GM18498 (cell line): Measurements from ENCODE around the gene GNG7.
"Not testable (repeated sequence)": the region's sequence is repeated elsewhere in the genome, so short reads cannot be mapped to it uniquely, and the experiment has no call there.

Experiments
- ATAC-seq: cut with Tn5 transposase; IDR thresholded peaks from one replicate; pipeline ENCODE4 v1.9.1; 2021; ENCODE audit warnings: mild to moderate bottlenecking, moderate library complexity; ENCODE audit not compliant: unreplicated experiment

GNG7 gene

GRCh38 chr19:2678044-2678671 lies 24.3 kb downstream of the GNG7 start:
- ATAC-seq: peak; percentile 66

- ATAC-seq: no peak
Observed at GRCh38 chr19:2676823-2677222, 25.7 kb downstream of the GNG7 start.

- no peak for ATAC-seq
Observed at GRCh38 chr19:2675892-2676291, 26.6 kb downstream of the GNG7 start.

DNA sequence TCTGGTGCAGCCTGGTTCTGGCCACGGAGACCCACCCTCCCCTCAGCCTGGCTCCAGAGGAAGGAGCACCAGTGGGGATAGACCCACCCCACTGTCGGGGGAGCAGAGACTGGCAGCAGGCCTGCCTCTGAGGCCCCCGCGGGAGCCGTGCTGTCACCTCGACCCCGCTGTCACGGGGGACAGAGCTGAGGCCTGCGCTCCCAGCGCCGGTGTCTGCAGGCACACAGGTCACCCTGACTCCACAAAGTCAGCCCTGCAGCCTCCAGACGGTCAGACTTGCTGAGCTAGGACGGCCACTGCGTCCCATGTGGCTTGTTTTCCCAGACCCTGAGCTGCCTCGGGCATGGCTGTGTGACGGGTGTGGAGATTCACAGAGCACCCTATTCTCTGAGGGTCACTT lies 32.3 kb downstream of the GNG7 start:
- no peak for ATAC-seq

- no peak for ATAC-seq
Observed at GRCh38 chr19:2668175-2668763, 34.2 kb downstream of the GNG7 start.

DNA sequence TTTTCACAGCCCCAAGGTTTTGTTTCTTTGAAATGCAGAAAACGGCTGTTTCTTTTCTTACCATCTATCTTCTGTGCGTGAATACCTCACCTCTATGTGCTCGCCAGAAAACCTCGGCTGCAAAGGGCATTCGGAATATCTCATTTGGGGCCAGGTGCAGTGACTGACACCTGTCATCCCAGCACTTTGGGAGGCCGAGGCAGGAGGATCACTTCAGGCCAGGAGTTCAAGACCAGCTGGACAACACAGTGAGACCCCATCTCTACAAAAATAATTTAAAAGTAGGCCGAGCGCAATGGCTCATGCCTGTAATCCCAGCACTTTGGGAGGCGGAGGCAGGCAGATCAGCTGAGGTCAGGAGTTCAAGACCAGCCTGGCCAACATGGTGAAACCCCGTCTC lies 35.1 kb downstream of the GNG7 start:
- ATAC-seq: not testable (repeated sequence)

GRCh38 chr19:2666344-2666994 lies 36.0 kb downstream of the GNG7 start:
- ATAC-seq: no peak

DNA sequence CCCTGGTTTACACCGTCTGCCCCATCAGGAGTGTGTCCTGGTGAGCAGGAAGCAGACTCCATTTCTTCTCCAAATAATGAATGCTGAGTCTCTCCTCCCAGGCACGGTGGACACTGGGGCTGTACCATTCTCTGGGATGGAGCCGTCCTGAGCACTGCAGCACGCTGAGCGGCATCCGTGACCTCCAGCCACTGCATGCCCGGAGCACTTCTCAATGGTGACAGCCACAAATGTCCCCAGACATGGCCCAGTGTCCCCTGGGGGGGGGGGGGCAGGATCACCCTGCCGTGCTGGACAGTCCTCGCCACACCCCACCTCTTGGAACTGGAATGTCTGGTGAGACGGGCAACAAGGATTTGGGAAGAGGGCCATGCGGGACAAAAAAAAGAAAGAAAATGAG lies 37.4 kb downstream of the GNG7 start:
- no peak for ATAC-seq

GRCh38 chr19:2663920-2664571 lies 38.4 kb downstream of the GNG7 start:
- peak; percentile 88 for ATAC-seq

DNA sequence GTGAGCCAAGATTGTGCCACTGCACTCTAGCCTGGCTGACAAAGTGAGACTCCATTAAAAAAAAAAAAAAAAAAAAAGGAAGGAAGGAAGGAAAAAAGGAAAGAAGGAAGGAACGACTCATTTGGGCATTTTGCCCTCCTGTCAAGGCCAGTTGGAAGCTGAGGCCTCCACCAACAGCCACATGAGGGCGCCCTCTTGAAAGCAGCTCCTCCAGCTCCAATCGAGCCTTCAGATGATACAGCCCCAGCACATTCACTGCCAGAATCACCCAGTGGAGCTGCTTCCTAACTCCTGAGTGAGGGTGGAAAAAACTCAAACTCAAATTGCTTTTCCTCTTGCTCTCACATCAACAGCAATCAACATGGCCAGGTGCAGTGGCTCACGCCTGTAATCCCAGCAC lies 40.9 kb downstream of the GNG7 start:
- no peak for ATAC-seq

DNA sequence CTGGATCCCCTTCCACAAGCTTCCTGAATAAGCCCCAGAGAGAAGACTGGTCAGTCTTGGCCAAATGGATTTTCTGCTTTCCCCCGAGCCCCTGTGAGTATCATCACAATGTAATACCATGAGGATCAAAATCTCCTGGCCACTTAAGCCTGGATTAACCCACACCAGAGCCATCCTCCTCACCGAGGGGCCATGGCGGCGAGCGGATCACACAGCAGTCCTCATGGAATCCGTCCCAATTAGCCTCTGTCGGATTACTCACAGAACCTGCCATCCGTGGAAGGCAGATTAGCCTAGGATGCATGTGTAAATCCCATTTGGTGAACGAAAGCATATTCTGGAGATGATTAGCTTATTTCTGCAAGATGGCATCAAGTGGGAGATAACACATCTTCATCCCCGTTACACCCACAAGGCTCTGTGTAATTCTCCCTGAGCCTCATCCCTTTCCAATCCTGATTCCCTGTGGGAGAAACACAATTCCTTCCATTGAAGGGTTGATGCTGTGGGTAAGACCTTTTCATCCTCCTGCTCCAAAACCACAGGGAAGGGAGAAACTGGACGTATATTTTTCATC lies 42.5 kb downstream of the GNG7 start:
- ATAC-seq: no peak

- no peak for ATAC-seq
Observed at GRCh38 chr19:2656533-2656932, 46.0 kb downstream of the GNG7 start.

- no peak for ATAC-seq
Observed at GRCh38 chr19:2653710-2654707, 48.5 kb downstream of the GNG7 start.

- ATAC-seq: no peak
Observed at GRCh38 chr19:2653218-2653617, 49.3 kb downstream of the GNG7 start.

DNA sequence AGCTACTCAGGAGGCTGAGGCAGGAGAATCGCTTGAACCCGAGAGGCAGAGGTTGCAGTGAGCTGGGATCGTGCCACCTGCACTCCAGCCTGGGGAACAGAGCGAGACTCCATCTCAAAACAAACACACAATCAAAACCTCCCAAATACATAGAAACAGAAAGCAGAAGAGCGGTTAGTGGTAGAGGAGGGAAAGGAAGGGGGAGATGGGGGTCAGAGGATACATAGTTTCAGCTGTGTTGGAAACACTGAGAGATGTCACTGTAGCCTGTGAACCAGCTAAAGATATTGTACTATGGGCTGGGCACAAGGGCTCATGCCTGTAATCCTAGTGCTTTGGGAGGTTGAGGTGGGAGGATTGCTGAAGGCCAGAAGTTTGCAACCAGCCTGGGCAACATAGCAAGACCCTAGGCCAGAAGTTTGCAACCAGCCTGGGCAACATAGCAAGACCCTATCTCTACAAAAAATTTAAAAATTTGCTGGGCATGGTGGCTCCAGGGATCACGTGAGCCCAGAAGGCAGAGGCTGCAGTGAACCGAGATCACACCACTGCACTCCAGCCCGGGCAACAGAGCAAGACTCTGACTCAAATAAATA lies 49.9 kb downstream of the GNG7 start:
- ATAC-seq: no peak

- not testable (repeated sequence) for ATAC-seq
Observed at GRCh38 chr19:2651002-2651733, 51.3 kb downstream of the GNG7 start.

DNA sequence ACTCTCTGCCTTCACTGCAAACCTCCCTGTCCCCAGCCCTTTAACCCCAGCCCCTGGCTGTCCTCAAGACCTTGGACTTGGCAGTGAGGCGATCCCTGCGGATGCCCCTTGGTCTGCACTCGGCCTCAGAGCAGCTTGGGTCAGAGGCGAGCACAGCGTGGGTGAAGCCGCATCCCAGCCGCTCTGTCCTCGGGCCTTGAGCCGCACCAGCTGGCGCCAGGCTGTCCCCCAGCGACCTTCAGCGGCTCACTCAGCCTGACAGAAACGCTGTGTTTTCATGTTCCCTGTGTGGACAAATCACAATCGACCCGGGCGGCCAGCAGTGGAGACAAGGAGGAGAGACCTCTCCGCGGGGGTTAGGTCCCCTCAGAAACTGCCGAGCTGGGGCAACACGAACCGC lies 52.0 kb downstream of the GNG7 start:
- ATAC-seq: no peak

- no peak for ATAC-seq
Observed at GRCh38 chr19:2648528-2648937, 54.0 kb downstream of the GNG7 start.

DNA sequence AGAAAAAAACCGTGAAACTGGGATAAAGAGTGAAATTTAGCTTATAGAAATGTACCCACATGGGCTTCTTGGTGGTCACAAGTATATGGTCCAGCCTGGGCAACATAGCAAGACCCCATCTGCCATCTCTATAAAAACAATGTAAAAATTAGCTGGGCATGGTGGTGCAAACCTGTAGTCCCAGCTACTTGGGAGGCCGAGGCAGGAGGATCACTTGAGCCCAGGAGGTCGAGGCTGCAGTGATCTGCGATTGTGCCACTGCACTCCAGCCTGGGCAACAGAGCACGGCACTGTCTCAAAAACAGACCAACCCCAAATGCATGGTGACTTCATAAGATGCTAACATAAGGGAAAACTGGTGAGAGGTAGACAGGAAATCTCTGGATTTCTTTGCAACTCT lies 54.4 kb downstream of the GNG7 start:
- no peak for ATAC-seq
